ENCODE data around the gene DBP.
A peak's percentile ranks its signal among the peaks of the same experiment; 100 is the strongest.

The DBP gene

DNA sequence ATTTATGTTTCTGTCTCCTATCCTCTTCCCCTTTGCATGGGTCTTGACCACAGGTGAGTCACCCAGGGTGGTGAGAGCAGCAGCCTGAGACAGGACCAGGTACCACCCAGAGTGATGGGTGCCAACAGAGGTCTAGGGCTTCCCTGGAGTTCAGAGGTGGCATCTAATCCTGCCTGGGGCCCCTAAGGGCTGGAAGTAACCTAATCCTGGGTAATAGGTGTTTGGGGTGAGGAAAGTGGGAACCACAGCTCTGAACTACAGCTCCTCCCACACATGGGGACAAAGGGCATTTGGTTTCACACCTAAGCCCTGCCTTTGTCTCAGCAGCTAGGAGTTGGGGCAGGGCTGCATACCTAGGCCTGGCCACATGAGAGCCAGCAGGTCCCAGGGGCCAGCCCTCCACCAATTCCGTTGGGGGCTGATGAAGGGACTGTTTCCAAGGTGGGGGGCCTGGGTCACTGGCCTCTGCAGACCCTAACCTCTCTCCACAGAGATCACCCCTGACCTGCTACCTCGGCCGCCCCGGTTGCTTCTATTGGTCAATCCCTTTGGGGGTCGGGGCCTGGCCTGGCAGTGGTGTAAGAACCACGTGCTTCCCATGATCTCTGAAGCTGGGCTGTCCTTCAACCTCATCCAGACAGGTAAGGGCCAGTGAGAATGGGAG is 9.8 kb downstream of the DBP start:
- TF ChIP-seq EZH2 (IDR thresholded peaks at IDR 0.05; ENCODE audit: borderline replicate concordance, low read length), result no peak
- TF ChIP-seq, protein P1, sequence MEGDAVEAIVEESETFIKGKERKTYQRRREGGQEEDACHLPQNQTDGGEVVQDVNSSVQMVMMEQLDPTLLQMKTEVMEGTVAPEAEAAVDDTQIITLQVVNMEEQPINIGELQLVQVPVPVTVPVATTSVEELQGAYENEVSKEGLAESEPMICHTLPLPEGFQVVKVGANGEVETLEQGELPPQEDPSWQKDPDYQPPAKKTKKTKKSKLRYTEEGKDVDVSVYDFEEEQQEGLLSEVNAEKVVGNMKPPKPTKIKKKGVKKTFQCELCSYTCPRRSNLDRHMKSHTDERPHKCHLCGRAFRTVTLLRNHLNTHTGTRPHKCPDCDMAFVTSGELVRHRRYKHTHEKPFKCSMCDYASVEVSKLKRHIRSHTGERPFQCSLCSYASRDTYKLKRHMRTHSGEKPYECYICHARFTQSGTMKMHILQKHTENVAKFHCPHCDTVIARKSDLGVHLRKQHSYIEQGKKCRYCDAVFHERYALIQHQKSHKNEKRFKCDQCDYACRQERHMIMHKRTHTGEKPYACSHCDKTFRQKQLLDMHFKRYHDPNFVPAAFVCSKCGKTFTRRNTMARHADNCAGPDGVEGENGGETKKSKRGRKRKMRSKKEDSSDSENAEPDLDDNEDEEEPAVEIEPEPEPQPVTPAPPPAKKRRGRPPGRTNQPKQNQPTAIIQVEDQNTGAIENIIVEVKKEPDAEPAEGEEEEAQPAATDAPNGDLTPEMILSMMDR (IDR thresholded peaks at IDR 0.05; ENCODE audit: low read length), result no peak
- Histone ChIP-seq H3K9me2 (ENCODE audit: low read depth, low read length) (no peaks in the 10 kb centered on the region), H3K9ac (ENCODE audit: low read length) (no peak overlapping the region), H3K4me1 (ENCODE audit: insufficient read depth, low read length, severe bottlenecking) (peaks cover 29% of the 10 kb centered on the region), H3K79me2 (ENCODE audit: insufficient read depth, low read length) (no peaks in the 10 kb centered on the region), H3K4me3 (ENCODE audit: low read depth, low read length, poor library complexity, severe bottlenecking) (no peak overlapping the region), H3K27ac (ENCODE audit: low read depth, low read length, poor library complexity, severe bottlenecking) (no peak overlapping the region), H2AFZ (ENCODE audit: low read length) (no peak overlapping the region), H3F3A (ENCODE audit: insufficient read depth, low read length) (no peaks in the 10 kb centered on the region), H4K20me1 (ENCODE audit: insufficient read depth, low read length) (no peaks in the 10 kb centered on the region), H3K36me3 (ENCODE audit: insufficient read depth, low read length) (peaks cover 17% of the 10 kb centered on the region), H3K9me3 (ENCODE audit: low read length) (no peaks in the 10 kb centered on the region), H3K27me3 (ENCODE audit: insufficient read depth, low read length) (no peaks in the 10 kb centered on the region), H3K4me2 (ENCODE audit: low read length) (no peak overlapping the region)

DNA sequence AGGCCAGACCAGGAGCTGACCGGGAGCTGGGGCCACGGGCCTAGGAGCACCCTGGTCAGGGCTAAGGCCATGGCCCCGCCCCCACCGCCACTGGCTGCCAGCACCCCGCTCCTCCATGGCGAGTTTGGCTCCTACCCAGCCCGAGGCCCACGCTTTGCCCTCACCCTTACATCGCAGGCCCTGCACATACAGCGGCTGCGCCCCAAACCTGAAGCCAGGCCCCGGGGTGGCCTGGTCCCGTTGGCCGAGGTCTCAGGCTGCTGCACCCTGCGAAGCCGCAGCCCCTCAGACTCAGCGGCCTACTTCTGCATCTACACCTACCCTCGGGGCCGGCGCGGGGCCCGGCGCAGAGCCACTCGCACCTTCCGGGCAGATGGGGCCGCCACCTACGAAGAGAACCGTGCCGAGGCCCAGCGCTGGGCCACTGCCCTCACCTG is 11.3 kb downstream of the DBP start:
- Histone ChIP-seq H3K4me3 (ENCODE audit: low read depth, low read length, poor library complexity, severe bottlenecking) (no peak overlapping the region), H2AFZ (ENCODE audit: low read length) (no peak overlapping the region), H3K27me3 (ENCODE audit: insufficient read depth, low read length) (no peaks in the 10 kb centered on the region), H3K9me2 (ENCODE audit: low read depth, low read length) (no peaks in the 10 kb centered on the region), H3K9ac (ENCODE audit: low read length) (no peak overlapping the region), H3K79me2 (ENCODE audit: insufficient read depth, low read length) (no peaks in the 10 kb centered on the region), H3K9me3 (ENCODE audit: low read length) (no peaks in the 10 kb centered on the region), H3K36me3 (ENCODE audit: insufficient read depth, low read length) (peaks cover 12% of the 10 kb centered on the region), H3K4me2 (ENCODE audit: low read length) (no peak overlapping the region), H3K27ac (ENCODE audit: low read depth, low read length, poor library complexity, severe bottlenecking) (no peak overlapping the region), H3F3A (ENCODE audit: insufficient read depth, low read length) (no peaks in the 10 kb centered on the region), H4K20me1 (ENCODE audit: insufficient read depth, low read length) (no peaks in the 10 kb centered on the region), H3K4me1 (ENCODE audit: insufficient read depth, low read length, severe bottlenecking) (peaks cover 31% of the 10 kb centered on the region)
- TF ChIP-seq EZH2 (IDR thresholded peaks at IDR 0.05; ENCODE audit: borderline replicate concordance, low read length), result no peak
- TF ChIP-seq, protein P1 (IDR thresholded peaks at IDR 0.05; ENCODE audit: low read length), result no peak

DNA sequence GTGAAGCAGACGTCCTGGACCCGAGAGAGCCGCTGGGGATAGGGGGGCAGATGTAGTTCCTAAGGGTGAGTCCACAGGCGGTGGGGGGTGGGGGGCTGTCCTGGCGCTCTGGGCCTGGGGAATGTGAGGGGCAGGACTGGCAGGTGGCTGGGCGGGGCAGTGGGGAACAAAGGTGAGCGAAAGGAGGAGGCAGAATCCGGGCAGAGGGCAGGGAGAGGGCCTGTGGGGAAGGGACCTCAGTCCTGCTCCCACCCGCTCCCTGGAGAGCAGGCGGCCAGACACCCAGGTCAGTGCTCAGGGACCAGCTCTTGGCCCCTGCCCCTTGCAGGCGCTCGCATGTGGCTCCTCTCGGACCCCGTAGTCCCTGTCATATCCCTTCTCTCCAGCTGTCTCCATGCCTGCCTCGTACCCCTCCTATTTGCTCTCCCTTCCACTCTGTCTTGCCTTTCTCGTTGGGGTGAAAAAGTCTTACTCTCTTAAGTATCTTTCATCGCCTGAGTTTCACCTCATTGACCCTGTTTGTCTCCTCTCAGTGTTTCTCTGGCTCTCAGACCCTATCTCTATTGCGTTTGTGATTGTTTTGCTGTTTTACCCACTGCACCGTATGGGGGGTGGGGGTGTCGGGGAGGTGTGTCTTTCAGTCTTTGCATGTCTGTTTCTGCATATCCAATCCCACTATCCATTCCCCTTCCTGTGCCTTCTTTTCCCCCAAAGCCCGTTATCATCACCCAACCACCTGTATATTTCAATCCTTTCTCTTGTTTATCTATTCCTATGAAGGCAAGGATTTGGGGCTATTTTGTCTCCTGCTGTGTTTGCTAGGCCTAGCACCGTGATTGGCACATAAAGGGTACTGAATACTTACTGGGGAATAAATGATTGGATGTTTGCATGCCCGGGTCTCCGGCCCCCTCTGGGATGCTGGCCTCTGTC is 12.1 kb downstream of the DBP start:
- TF ChIP-seq, protein P1 (IDR thresholded peaks at IDR 0.05; ENCODE audit: low read length), result no peak
- no peak for TF ChIP-seq EZH2 (IDR thresholded peaks at IDR 0.05; ENCODE audit: borderline replicate concordance, low read length)
- H3K36me3 ChIP-seq (ENCODE audit: insufficient read depth, low read length), result peaks cover 9% of the 10 kb centered on the region
- H3K9me3 ChIP-seq (ENCODE audit: low read length), result no peaks in the 10 kb centered on the region
- H3K27ac ChIP-seq (ENCODE audit: low read depth, low read length, poor library complexity, severe bottlenecking), result peak overlapping the region; percentile 59
- peak overlapping the region; percentile 85 for H3K4me3 ChIP-seq (ENCODE audit: low read depth, low read length, poor library complexity, severe bottlenecking)
- peak overlapping the region; percentile 88 for H3K4me2 ChIP-seq (ENCODE audit: low read length)
- peak overlapping the region; percentile 93 for H3K9ac ChIP-seq (ENCODE audit: low read length)
- no peaks in the 10 kb centered on the region for H4K20me1 ChIP-seq (ENCODE audit: insufficient read depth, low read length)
- no peaks in the 10 kb centered on the region for H3K27me3 ChIP-seq (ENCODE audit: insufficient read depth, low read length)
- no peak overlapping the region for H2AFZ ChIP-seq (ENCODE audit: low read length)
- H3F3A ChIP-seq (ENCODE audit: insufficient read depth, low read length), result no peaks in the 10 kb centered on the region
- peaks cover 35% of the 10 kb centered on the region for H3K4me1 ChIP-seq (ENCODE audit: insufficient read depth, low read length, severe bottlenecking)
- H3K9me2 ChIP-seq (ENCODE audit: low read depth, low read length), result no peaks in the 10 kb centered on the region
- H3K79me2 ChIP-seq (ENCODE audit: insufficient read depth, low read length), result no peaks in the 10 kb centered on the region

Measured in OCI-LY1 (cell line).